Measurements from ENCODE around the gene R3HDM2.

The R3HDM2 gene

GRCh38 chr12:57229634-57230380, 201.0 kb downstream of the R3HDM2 start, which contains the start of gene SHMT2:
SHMT2 (plus strand) TSS chr12:57229711; CDS start chr12:57229779, 68 bp downstream.
- DNase-seq (ENCODE audit: low read depth in 3 of 3) = peak; percentile 79 to 94 (median 86)

GRCh38 chr12:57229046-57229633, 201.7 kb downstream of the R3HDM2 start:
- no peak for DNase-seq (ENCODE audit: low read depth in 3 of 3)

GRCh38 chr12:57227315-57228115, 203.3 kb downstream of the R3HDM2 start:
- no peak for DNase-seq (ENCODE audit: low read depth in 3 of 3)

- DNase-seq (ENCODE audit: low read depth in 3 of 3) = no peak
Measured at GRCh38 chr12:57226588-57227314, 204.1 kb downstream of the R3HDM2 start.

- DNase-seq (ENCODE audit: low read depth in 3 of 3) = no peak
Measured at GRCh38 chr12:57225680-57226210, 205.1 kb downstream of the R3HDM2 start.

GRCh38 chr12:57224973-57225679, 205.7 kb downstream of the R3HDM2 start:
- DNase-seq (ENCODE audit: low read depth in 3 of 3) = peak in 1 of 3 experiments; percentile 34

- DNase-seq (ENCODE audit: low read depth in 3 of 3) = no peak
Measured at GRCh38 chr12:57224278-57224972, 206.4 kb downstream of the R3HDM2 start.

- no peak for DNase-seq (ENCODE audit: low read depth in 3 of 3)
Measured at GRCh38 chr12:57223191-57224165, 207.4 kb downstream of the R3HDM2 start.

- DNase-seq (ENCODE audit: low read depth in 3 of 3) = no peak
Measured at GRCh38 chr12:57222286-57223190, 208.3 kb downstream of the R3HDM2 start.

- DNase-seq (ENCODE audit: low read depth in 3 of 3) = no peak
Measured at GRCh38 chr12:57221169-57221917, 209.5 kb downstream of the R3HDM2 start.

- DNase-seq (ENCODE audit: low read depth in 3 of 3) = no peak
Measured at GRCh38 chr12:57220770-57221168, 210.1 kb downstream of the R3HDM2 start.

- no peak for DNase-seq (ENCODE audit: low read depth in 3 of 3)
Measured at GRCh38 chr12:57219993-57220754, 210.7 kb downstream of the R3HDM2 start.

- no peak for DNase-seq (ENCODE audit: low read depth in 3 of 3)
Measured at GRCh38 chr12:57219205-57219992, 211.4 kb downstream of the R3HDM2 start.

- DNase-seq (ENCODE audit: low read depth in 3 of 3) = no peak
Measured at GRCh38 chr12:57218030-57218853, 212.6 kb downstream of the R3HDM2 start.

All from stimulated activated CD4-positive, alpha-beta T cell treated with anti-CD3 and anti-CD28 coated beads, TNF-alpha, amount 100 ng/mL, for 4 hours (primary cell).